ENCODE results near the gene FNIP1. TPM values are rescaled to one million over a fixed set of nuclear protein-coding genes. Genes with fewer than 3 reads are reported as not detected.

The FNIP1 gene
- total RNA-seq, 5 donors from 2014 or later (not counting 1 experiment from before 2014, with no cell fraction given) = 26.7 to 32.7 (median 27.7) TPM

DNA sequence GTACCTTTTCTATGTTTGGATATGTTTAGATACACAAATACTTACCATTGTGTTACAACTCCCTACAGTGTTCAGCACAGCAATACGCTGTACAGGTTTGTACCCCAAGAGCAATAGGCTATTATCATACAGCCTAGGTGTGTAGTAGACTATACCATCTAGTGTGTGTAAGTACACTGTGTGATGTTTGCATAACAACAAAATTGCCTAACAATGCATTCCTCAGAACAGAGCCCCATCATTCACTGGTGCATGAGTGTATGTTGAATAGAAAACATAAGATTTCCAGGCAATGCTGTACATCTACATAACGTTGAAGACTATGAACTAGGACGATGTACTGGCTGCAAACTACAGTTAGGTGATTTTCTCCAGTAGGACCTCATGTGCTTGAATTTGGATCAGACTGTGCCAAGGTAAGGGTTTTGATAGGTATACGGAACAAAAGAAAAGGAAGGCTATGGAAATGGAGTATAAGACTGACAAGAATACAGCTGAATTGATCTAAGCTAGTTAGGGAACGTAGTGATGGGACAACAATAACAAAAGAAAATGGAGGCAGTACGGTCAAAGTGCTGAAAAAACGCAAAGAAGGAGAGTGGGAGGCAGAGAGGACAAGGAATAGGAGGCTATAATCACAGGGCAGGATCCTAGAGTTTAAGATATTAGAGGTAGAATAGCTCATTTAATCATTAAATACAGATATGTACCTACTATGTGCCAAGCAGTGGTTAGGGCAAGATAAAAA lies 46.9 kb downstream of the FNIP1 start:
- Mint-ChIP-seq H3K4me3 (no peak overlapping the region), H3K9me3 (no peaks in the 10 kb centered on the region), H3K4me1 (peaks cover 43 to 53% (median 52%) of the 10 kb centered on the region in 3 donors), H3K27ac (peak overlapping the region in 1 of 2 donors; percentile 13), H3K27me3 (no peaks in the 10 kb centered on the region), H3K36me3 (peaks cover 30% of the 10 kb centered on the region)
- WGBS (ENCODE audit: insufficient coverage) = 95% methylated on average over 4 of the region's 7 CpGs
- ChIA-PET CTCF (interaction anchor here in 1 of 2 donors (1.0 kb wide), 1 partner anchor 49 kb away, joined by 3 read pairs; no protein-coding TSS in a partner anchor), POLR2A (no interaction called here)
- no peaks in the 10 kb centered on the region for H3K9me3 ChIP-seq
- H3K36me3 ChIP-seq (ENCODE audit: control insufficient read depth in 2 of 2, extremely low read depth in 1 of 2, insufficient read depth in 1 of 2, low read length in 1 of 2) = no peaks in the 10 kb centered on the region
- ATAC-seq (replicated peaks in 1 of 4) (no peak), DNase-seq (no peak)
- no peaks in the 10 kb centered on the region for H3K27me3 ChIP-seq (replicated peaks in 1 of 2; ENCODE audit: control insufficient read depth in 2 of 2, extremely low read depth in 1 of 2, insufficient read depth in 2 of 2, low read length in 1 of 2)
- peaks cover 0 to 14% of the 10 kb centered on the region in 2 experiments for H3K4me1 ChIP-seq (ENCODE audit: control insufficient read depth in 1 of 2, extremely low read depth in 1 of 2, insufficient read depth in 2 of 2, low read length in 2 of 2)
- no peak overlapping the region for H3K27ac ChIP-seq (ENCODE audit: low read length)
- no peak overlapping the region for H3K4me3 ChIP-seq (ENCODE audit: control insufficient read depth in 1 of 2, extremely low read depth in 1 of 2, low read length in 1 of 2)

DNA sequence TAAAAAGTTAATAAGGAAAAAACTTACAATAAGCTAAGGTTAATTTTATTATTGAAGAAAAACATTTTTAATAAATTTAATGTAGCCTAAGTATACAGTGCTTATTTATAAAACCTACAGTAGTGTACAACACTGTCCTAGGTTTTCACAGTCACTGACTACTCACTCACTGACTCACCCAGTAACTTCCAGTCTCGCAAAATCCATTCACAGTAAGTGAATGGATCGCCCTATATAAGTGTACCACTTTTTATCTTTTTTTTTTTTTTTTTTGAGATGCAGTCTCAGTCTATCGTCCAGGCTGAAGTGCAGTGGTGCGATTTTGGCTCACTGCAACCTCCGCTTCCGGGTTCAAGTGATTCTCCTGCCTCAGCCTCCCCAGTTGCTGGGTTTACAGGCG lies 47.7 kb downstream of the FNIP1 start:
- peaks cover 37 to 47% (median 47%) of the 10 kb centered on the region in 3 donors for H3K4me1 Mint-ChIP-seq
- H3K9me3 ChIP-seq = no peaks in the 10 kb centered on the region
- WGBS (ENCODE audit: insufficient coverage) = 92% methylated on average over 5 of the region's 7 CpGs
- no peaks in the 10 kb centered on the region for H3K27me3 ChIP-seq (replicated peaks in 1 of 2; ENCODE audit: control insufficient read depth in 2 of 2, extremely low read depth in 1 of 2, insufficient read depth in 2 of 2, low read length in 1 of 2)
- peaks cover 30% of the 10 kb centered on the region for H3K36me3 Mint-ChIP-seq
- H3K4me3 Mint-ChIP-seq = no peak overlapping the region
- no peaks in the 10 kb centered on the region for H3K9me3 Mint-ChIP-seq
- H3K36me3 ChIP-seq (ENCODE audit: control insufficient read depth in 2 of 2, extremely low read depth in 1 of 2, insufficient read depth in 1 of 2, low read length in 1 of 2) = peaks cover 0 to 3% of the 10 kb centered on the region in 2 donors
- ATAC-seq (replicated peaks in 1 of 4) (no peak), DNase-seq (no peak)
- POLR2A ChIA-PET = interaction anchor here in 1 of 2 donors (0.6 kb wide), 1 partner anchor 789 kb away, joined by 3 read pairs; no protein-coding TSS in a partner anchor
- H3K4me3 ChIP-seq (ENCODE audit: control insufficient read depth in 1 of 2, extremely low read depth in 1 of 2, low read length in 1 of 2) = no peak overlapping the region
- CTCF ChIA-PET = no interaction called here
- H3K4me1 ChIP-seq (ENCODE audit: control insufficient read depth in 1 of 2, extremely low read depth in 1 of 2, insufficient read depth in 2 of 2, low read length in 2 of 2) = peaks cover 0 to 14% of the 10 kb centered on the region in 2 experiments
- no peak overlapping the region for H3K27ac ChIP-seq (ENCODE audit: low read length)
- H3K27me3 Mint-ChIP-seq = no peaks in the 10 kb centered on the region
- no peak overlapping the region for H3K27ac Mint-ChIP-seq

DNA sequence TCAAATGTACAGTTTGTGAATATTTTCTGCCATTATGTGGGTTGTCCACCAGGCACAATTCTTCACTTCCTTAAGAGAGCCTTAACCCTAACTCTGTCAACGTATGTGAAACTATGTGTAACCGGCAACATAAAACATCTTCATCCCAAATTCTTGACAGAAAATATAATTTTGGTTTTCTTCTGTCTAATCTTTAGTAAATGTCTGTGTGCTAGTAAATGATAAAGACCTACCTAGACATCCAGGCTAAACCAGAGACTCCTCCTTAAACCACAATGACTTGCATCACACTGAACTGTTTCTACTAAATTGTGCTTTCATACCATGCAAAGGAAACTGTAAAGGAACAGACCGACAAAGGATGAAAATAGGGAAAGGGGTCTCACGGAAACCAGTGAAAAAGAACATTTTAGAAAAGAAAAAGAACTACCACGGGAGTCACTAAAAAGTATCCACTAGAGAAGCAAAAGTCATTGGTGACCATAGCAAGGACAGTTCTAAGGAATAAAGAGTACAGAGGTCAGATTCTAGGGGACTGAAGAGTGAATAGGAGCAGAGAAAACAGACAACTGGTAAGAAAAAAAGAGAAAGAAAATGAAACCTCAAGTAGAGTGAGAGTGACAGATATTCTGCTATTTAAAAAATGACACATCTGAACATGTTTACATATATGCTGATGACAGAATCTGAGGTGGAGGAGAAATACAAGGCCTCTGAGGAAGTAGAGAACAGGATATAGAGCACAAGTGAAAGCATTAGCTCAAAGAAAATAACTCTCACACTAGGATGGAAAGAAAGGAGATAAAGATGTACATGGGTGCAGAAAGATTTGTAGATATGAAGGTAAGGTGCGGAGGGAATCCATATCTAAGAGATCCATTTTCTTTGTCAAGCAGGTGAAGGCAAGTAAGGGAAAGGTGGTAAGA lies 49.4 kb downstream of the FNIP1 start:
- Mint-ChIP-seq H3K27ac (peak overlapping the region; percentile 78 to 88), H3K4me1 (peaks cover 37 to 45% (median 45%) of the 10 kb centered on the region in 3 donors), H3K9me3 (no peaks in the 10 kb centered on the region), H3K36me3 (peaks cover 39% of the 10 kb centered on the region), H3K27me3 (no peaks in the 10 kb centered on the region), H3K4me3 (peak overlapping the region; percentile 18 to 63 (median 31))
- ChIA-PET POLR2A (no interaction called here), CTCF (no interaction called here)
- peak in 2 of 35 experiments; percentile 1 to 29 for DNase-seq
- 80% methylated on average over 1 of the region's 6 CpGs for WGBS (ENCODE audit: insufficient coverage)
- peaks cover 0 to 6% of the 10 kb centered on the region in 2 donors for H3K36me3 ChIP-seq (ENCODE audit: control insufficient read depth in 2 of 2, extremely low read depth in 1 of 2, insufficient read depth in 1 of 2, low read length in 1 of 2)
- ATAC-seq (replicated peaks in 1 of 4) = peak; percentile 86 to 87 (median 86)
- peak overlapping the region; percentile 24 for H3K27ac ChIP-seq (ENCODE audit: low read length)
- H3K4me1 ChIP-seq (ENCODE audit: control insufficient read depth in 1 of 2, extremely low read depth in 1 of 2, insufficient read depth in 2 of 2, low read length in 2 of 2) = peaks cover 0 to 14% of the 10 kb centered on the region in 2 experiments
- H3K9me3 ChIP-seq = no peaks in the 10 kb centered on the region
- no peak overlapping the region for H3K4me3 ChIP-seq (ENCODE audit: control insufficient read depth in 1 of 2, extremely low read depth in 1 of 2, low read length in 1 of 2)
- no peaks in the 10 kb centered on the region for H3K27me3 ChIP-seq (replicated peaks in 1 of 2; ENCODE audit: control insufficient read depth in 2 of 2, extremely low read depth in 1 of 2, insufficient read depth in 2 of 2, low read length in 1 of 2)

DNA sequence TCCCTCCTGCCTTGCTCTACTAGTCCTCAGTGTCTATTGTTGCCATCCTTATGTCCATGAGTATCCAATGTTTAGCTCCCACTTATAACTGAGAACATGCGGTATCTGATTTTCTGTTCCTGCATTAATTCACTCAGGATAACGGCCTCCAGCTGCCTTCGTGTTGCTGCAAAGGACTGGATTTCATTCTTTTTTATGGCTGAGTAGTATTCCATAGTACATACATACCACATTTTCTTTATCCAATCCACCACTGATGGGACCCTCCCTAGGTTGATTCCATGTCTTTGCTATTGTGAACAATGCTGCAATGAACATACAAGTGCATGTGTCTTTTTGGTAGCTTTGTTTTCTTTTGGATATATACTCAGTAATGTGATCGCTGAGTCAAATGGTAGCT lies 50.4 kb downstream of the FNIP1 start:
- POLR2A ChIA-PET = no interaction called here
- Histone ChIP-seq H3K9me3 (no peaks in the 10 kb centered on the region), H3K27me3 (replicated peaks in 1 of 2; ENCODE audit: control insufficient read depth in 2 of 2, extremely low read depth in 1 of 2, insufficient read depth in 2 of 2, low read length in 1 of 2) (no peaks in the 10 kb centered on the region), H3K36me3 (ENCODE audit: control insufficient read depth in 2 of 2, extremely low read depth in 1 of 2, insufficient read depth in 1 of 2, low read length in 1 of 2) (peaks cover 0 to 6% of the 10 kb centered on the region in 2 donors), H3K4me3 (ENCODE audit: control insufficient read depth in 1 of 2, extremely low read depth in 1 of 2, low read length in 1 of 2) (no peak overlapping the region), H3K4me1 (ENCODE audit: control insufficient read depth in 1 of 2, extremely low read depth in 1 of 2, insufficient read depth in 2 of 2, low read length in 2 of 2) (peaks cover 0 to 14% of the 10 kb centered on the region in 2 experiments), H3K27ac (ENCODE audit: low read length) (no peak overlapping the region)
- Mint-ChIP-seq H3K4me1 (peaks cover 36 to 43% (median 43%) of the 10 kb centered on the region in 3 donors), H3K27ac (peak overlapping the region; percentile 78 to 88), H3K36me3 (peaks cover 41% of the 10 kb centered on the region), H3K9me3 (no peaks in the 10 kb centered on the region), H3K4me3 (no peak overlapping the region), H3K27me3 (no peaks in the 10 kb centered on the region)
- no peak for ATAC-seq (replicated peaks in 1 of 4)
- WGBS (ENCODE audit: insufficient coverage) = no CpG with 5 or more reads among the region's 4 CpGs
- CTCF ChIA-PET = interaction anchor here in 1 of 2 donors (0.6 kb wide), 1 partner anchor 46 kb away, joined by 8 read pairs; no protein-coding TSS in a partner anchor
- no peak for DNase-seq

DNA sequence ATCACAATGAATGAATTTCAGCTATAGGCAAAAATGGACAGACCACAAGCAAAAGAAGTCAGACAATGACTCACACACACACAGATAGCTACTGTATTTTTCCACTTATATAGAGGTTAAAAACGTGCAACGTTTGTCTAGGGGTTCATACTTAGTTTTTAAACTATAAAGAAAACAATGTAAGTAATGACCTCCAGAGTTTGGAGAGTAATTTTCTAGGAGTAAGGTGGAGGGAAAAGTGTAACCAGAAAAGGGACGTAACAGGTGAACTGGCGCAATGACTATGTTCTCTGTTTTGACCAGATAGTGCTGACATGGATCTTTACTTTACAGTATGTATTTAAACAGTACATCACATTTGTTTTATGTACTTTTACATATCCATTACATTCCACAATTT lies 51.1 kb downstream of the FNIP1 start:
- CTCF ChIA-PET = interaction anchor here (0.6 kb wide), 2 partner anchors 8 to 46 kb away, joined by 4 to 8 read pairs; no protein-coding TSS in a partner anchor
- Histone ChIP-seq H3K27me3 (replicated peaks in 1 of 2; ENCODE audit: control insufficient read depth in 2 of 2, extremely low read depth in 1 of 2, insufficient read depth in 2 of 2, low read length in 1 of 2) (no peaks in the 10 kb centered on the region), H3K4me3 (ENCODE audit: control insufficient read depth in 1 of 2, extremely low read depth in 1 of 2, low read length in 1 of 2) (no peak overlapping the region), H3K9me3 (no peaks in the 10 kb centered on the region), H3K36me3 (ENCODE audit: control insufficient read depth in 2 of 2, extremely low read depth in 1 of 2, insufficient read depth in 1 of 2, low read length in 1 of 2) (peaks cover 0 to 8% of the 10 kb centered on the region in 2 donors), H3K27ac (ENCODE audit: low read length) (no peak overlapping the region), H3K4me1 (ENCODE audit: control insufficient read depth in 1 of 2, extremely low read depth in 1 of 2, insufficient read depth in 2 of 2, low read length in 2 of 2) (peaks cover 0 to 14% of the 10 kb centered on the region in 2 experiments)
- DNase-seq = no peak
- H3K4me1 Mint-ChIP-seq = peaks cover 29 to 37% (median 36%) of the 10 kb centered on the region in 3 donors
- H3K27me3 Mint-ChIP-seq = no peaks in the 10 kb centered on the region
- no CpG with 5 or more reads among the region's 4 CpGs for WGBS (ENCODE audit: insufficient coverage)
- POLR2A ChIA-PET = no interaction called here
- no peak overlapping the region for H3K27ac Mint-ChIP-seq
- H3K9me3 Mint-ChIP-seq = no peaks in the 10 kb centered on the region
- no peak for ATAC-seq (replicated peaks in 1 of 4)
- no peak overlapping the region for H3K4me3 Mint-ChIP-seq
- H3K36me3 Mint-ChIP-seq = peaks cover 42% of the 10 kb centered on the region

DNA sequence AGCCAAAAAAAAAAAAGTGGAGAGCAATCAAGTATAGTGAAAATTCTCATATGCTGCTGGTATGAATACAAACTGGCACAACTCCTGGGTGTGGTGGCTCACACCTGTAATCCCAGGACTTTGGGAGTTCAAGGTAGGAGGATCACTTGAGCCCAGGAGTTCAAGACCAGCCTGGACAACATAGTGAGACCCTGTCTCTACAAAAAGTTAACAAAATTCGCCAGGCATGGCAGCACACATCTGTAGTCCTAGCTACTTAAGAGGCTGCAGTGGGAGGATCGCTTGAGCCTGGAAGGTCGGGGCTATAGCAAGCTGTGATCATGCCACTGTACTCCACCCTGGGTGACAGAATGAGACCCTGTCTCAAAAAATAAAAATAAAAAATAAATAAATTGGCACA lies 51.7 kb downstream of the FNIP1 start:
- ATAC-seq (replicated peaks in 1 of 4) (no peak), DNase-seq (no peak)
- 100% methylated on average over 1 of the region's 3 CpGs for WGBS (ENCODE audit: insufficient coverage)
- H3K27me3 Mint-ChIP-seq = no peaks in the 10 kb centered on the region
- Histone ChIP-seq H3K4me3 (ENCODE audit: control insufficient read depth in 1 of 2, extremely low read depth in 1 of 2, low read length in 1 of 2) (no peak overlapping the region), H3K36me3 (ENCODE audit: control insufficient read depth in 2 of 2, extremely low read depth in 1 of 2, insufficient read depth in 1 of 2, low read length in 1 of 2) (peaks cover 0 to 8% of the 10 kb centered on the region in 2 donors), H3K27ac (ENCODE audit: low read length) (no peak overlapping the region), H3K27me3 (replicated peaks in 1 of 2; ENCODE audit: control insufficient read depth in 2 of 2, extremely low read depth in 1 of 2, insufficient read depth in 2 of 2, low read length in 1 of 2) (no peaks in the 10 kb centered on the region), H3K4me1 (ENCODE audit: control insufficient read depth in 1 of 2, extremely low read depth in 1 of 2, insufficient read depth in 2 of 2, low read length in 2 of 2) (peaks cover 0 to 14% of the 10 kb centered on the region in 2 experiments), H3K9me3 (no peaks in the 10 kb centered on the region)
- ChIA-PET POLR2A (no interaction called here), CTCF (interaction anchor here in 1 of 2 donors (0.6 kb wide), 1 partner anchor 8 kb away, joined by 4 read pairs; no protein-coding TSS in a partner anchor)
- peaks cover 27 to 35% (median 34%) of the 10 kb centered on the region in 3 donors for H3K4me1 Mint-ChIP-seq
- peaks cover 45% of the 10 kb centered on the region for H3K36me3 Mint-ChIP-seq
- H3K9me3 Mint-ChIP-seq = no peaks in the 10 kb centered on the region
- H3K27ac Mint-ChIP-seq = no peak overlapping the region
- no peak overlapping the region for H3K4me3 Mint-ChIP-seq

Data from T-cell (primary cell).